K562 (cell line): ENCODE results near the gene PRPF6. TPM values are rescaled to one million over a fixed set of nuclear protein-coding genes. Genes with fewer than 3 reads are reported as not detected.

ENCODE experiments used
- ATAC-seq: fragments of 200-7000 bp; cut with Tn5 transposase; 3 replicates; pipeline ENCODE4 v1.9.1; 2020; ENCODE audit warnings: moderate library complexity
- BruUV-seq: library from RNA; stranded (reverse); fragments of 400-500 nt; replicated peaks from 2 replicates; lab custom pipeline; 2021; lab: Mats Ljungman, UMichigan
- CTCF ChIA-PET: fragments of 300-600 bp; formaldehyde crosslinking; extraction: SDS; loops from one replicate; lab custom pipeline; 2021; ENCODE audit warnings: low intra/inter-chr PET ratio; lab: Yijun Ruan, JAX
- POLR2A ChIA-PET: fragments of 300-600, 350-650 bp; sonication (Branson Sonifier 250); formaldehyde crosslinking; extraction: SDS; loops from one replicate; lab custom pipeline; 2021; ENCODE audit warnings: antibody characterized with exemption, inconsistent platforms; lab: Yijun Ruan, JAX
- DNase-seq, 4 experiments: peaks; one replicate each; pipeline versions ENCODE4 v3.0.0 to v3.0.0-alpha.2; 2011 to 2018; ENCODE audit warnings: low spot score in 3 of 4, mixed read lengths in 3 of 4; ENCODE audit errors: extremely low read depth in 1 of 4
- FAIRE-seq: peaks from 2 replicates; lab custom pipeline; 2011; peaks lifted over from hg19 to GRCh38; lab: Jason Lieb, UNC
- H2AFZ ChIP-seq: 2 replicates; pipeline ENCODE4 v1.6.0; 2011; ENCODE audit warnings: low read depth, low read length, control low read depth, inconsistent platforms
- H3K27ac ChIP-seq: fragments of 200-600 bp; 3 replicates; pipeline ENCODE4 v1.8.0; 2011; ENCODE audit warnings: low read depth, mild to moderate bottlenecking, control low read depth, inconsistent platforms, low read length, moderate library complexity, mixed read lengths; ENCODE audit errors: extremely low read depth
- H3K27me3 ChIP-seq, 2 experiments: fragments of 300-600 bp in 1 of 2; 2 replicates in 1 of 2; 3 replicates in 1 of 2; pipeline versions ENCODE4 v1.6.0 to v1.8.0; 2011; ENCODE audit warnings: inconsistent platforms in 2 of 2, low read length in 2 of 2, mild to moderate bottlenecking in 1 of 2, mixed read lengths in 1 of 2, moderate library complexity in 1 of 2; ENCODE audit not compliant: control insufficient read depth in 2 of 2, insufficient read depth in 2 of 2
- H3K36me3 ChIP-seq: fragments of 300-600 bp; 3 replicates; pipeline ENCODE4 v1.8.0; 2011; ENCODE audit warnings: mild to moderate bottlenecking, low read length, inconsistent platforms; ENCODE audit not compliant: control insufficient read depth, insufficient read depth
- H3K4me1 ChIP-seq, 2 experiments: fragments of 200-600 bp in 1 of 2; replicated peaks in 1 of 2; 2 replicates in 1 of 2; 3 replicates in 1 of 2; pipeline versions ENCODE4 v1.5.1 to v1.8.0; 2011; ENCODE audit warnings: inconsistent platforms in 2 of 2, low read length in 2 of 2, mild to moderate bottlenecking in 1 of 2, mixed read lengths in 1 of 2, moderate library complexity in 1 of 2; ENCODE audit not compliant: control insufficient read depth in 2 of 2, insufficient read depth in 2 of 2
- H3K4me2 ChIP-seq: 2 replicates; pipeline ENCODE4 v1.6.1; 2011; ENCODE audit warnings: low read length, control low read depth, inconsistent platforms, mixed read lengths; ENCODE audit not compliant: insufficient read depth
- H3K4me3 ChIP-seq: fragments of 200-600 bp; sonication (generic), shearing (Covaris generic); 2 replicates; pipeline ENCODE4 v1.5.1; 2016; ENCODE audit warnings: control low read depth, inconsistent platforms
- H3K79me2 ChIP-seq: fragments of 200-600 bp; 3 replicates; pipeline ENCODE4 v1.8.0; 2011; ENCODE audit warnings: low read length, inconsistent platforms; ENCODE audit not compliant: control insufficient read depth, insufficient read depth
- H3K9ac ChIP-seq, 2 experiments: 2 replicates each; pipeline versions ENCODE4 v1.6.0 to v1.6.1; 2011; ENCODE audit warnings: low read depth in 2 of 2, low read length in 2 of 2, control low read depth in 1 of 2, inconsistent platforms in 1 of 2, mild to moderate bottlenecking in 1 of 2, mixed read lengths in 1 of 2; ENCODE audit not compliant: insufficient read depth in 1 of 2
- H3K9me1 ChIP-seq: one replicate; pipeline ENCODE4 v1.6.0; 2011; ENCODE audit warnings: inconsistent platforms, mild to moderate bottlenecking, low read length, moderate library complexity; ENCODE audit not compliant: control insufficient read depth, insufficient read depth
- H3K9me3 ChIP-seq: replicated peaks from 2 replicates; pipeline ENCODE4 v1.5.1; 2011; ENCODE audit warnings: low read depth, low read length, inconsistent platforms; ENCODE audit not compliant: control insufficient read depth, insufficient read depth
- H4K20me1 ChIP-seq: replicated peaks from 2 replicates; pipeline ENCODE4 v1.6.1; 2011; ENCODE audit warnings: low read length, inconsistent platforms, mixed read lengths; ENCODE audit not compliant: control insufficient read depth, insufficient read depth
- CBX3 ChIP-seq, 2 experiments: IDR thresholded peaks; 1 replicate in 1 of 2; 2 replicates in 1 of 2; pipeline ENCODE4 v1.6.1; 2012; ENCODE audit warnings: inconsistent platforms in 2 of 2, low read length in 2 of 2, borderline replicate concordance in 1 of 2, control low read depth in 1 of 2
- CBX5 ChIP-seq: IDR thresholded peaks from 2 replicates; pipeline ENCODE4 v1.6.1; 2014; ENCODE audit warnings: low read depth, borderline replicate concordance
- MIER1 ChIP-seq: fragments of 450-650 bp; IDR thresholded peaks from 2 replicates; pipeline ENCODE4 v1.6.1; 2016; ENCODE audit warnings: antibody characterized with exemption, mild to moderate bottlenecking, low read depth
- NONO ChIP-seq, 2 experiments: fragments of 200-400 bp in 1 of 2; fragments of 450-650 bp in 1 of 2; formaldehyde crosslinking in 1 of 2; IDR thresholded peaks; 2 replicates each; pipeline ENCODE4 v1.6.1; 2017; ENCODE audit warnings: low read depth in 2 of 2, mild to moderate bottlenecking in 2 of 2, moderate library complexity in 2 of 2, low read length in 1 of 2
- NRF1 ChIP-seq, 2 experiments: fragments of 450-650 bp; IDR thresholded peaks in 1 of 2; conservative IDR thresholded peaks in 1 of 2; 2 replicates each; pipeline ENCODE4 v1.6.1; 2014; ENCODE audit warnings: mild to moderate bottlenecking in 2 of 2
- SAP30 ChIP-seq: fragments of 200-600 bp; sonication (generic); IDR thresholded peaks from 2 replicates; pipeline ENCODE4 v1.6.1; 2012; ENCODE audit warnings: borderline replicate concordance, low read depth, mild to moderate bottlenecking, moderate library complexity, low read length, control low read depth, inconsistent platforms; ENCODE audit not compliant: insufficient read depth, poor library complexity, severe bottlenecking
- STAG1 ChIP-seq: sonication (generic); formaldehyde crosslinking; IDR thresholded peaks from 2 replicates; pipeline ENCODE4 v1.5.0; 2020; ENCODE audit warnings: missing genetic modification reagents, borderline replicate concordance
- TAF7 ChIP-seq: fragments of 450-650 bp; IDR thresholded peaks from 2 replicates; pipeline ENCODE4 v1.6.1; 2016; ENCODE audit warnings: missing genetic modification characterization, missing compliant biosample characterization
- YY1 ChIP-seq, 3 experiments: IDR thresholded peaks; 2 replicates each; pipeline ENCODE4 v1.6.1; 2011; ENCODE audit warnings: low read length in 2 of 3, mild to moderate bottlenecking in 2 of 3, moderate library complexity in 2 of 3, borderline replicate concordance in 1 of 3, control low read depth in 1 of 3, low read depth in 1 of 3; ENCODE audit not compliant: insufficient read depth in 3 of 3, insufficient replicate concordance in 2 of 3, control insufficient read depth in 1 of 3, insufficient read length in 1 of 3; ENCODE audit errors: extremely low read depth in 1 of 3
- ZEB2 ChIP-seq: fragments of 450-650 bp; IDR thresholded peaks from 2 replicates; pipeline ENCODE4 v1.6.1; 2016
- ZNF586 ChIP-seq: fragments of 450-650 bp; formaldehyde crosslinking; conservative IDR thresholded peaks from 2 replicates; pipeline ENCODE4 v1.4.0; 2020; ENCODE audit warnings: mild to moderate bottlenecking, moderate library complexity
- WGBS: fragments of 100-300 bp; shearing (Covaris generic); methylation state at CpG from one replicate; pipeline ENCODE4 v1.1.6; 2016; ENCODE audit warnings: low coverage, mixed read lengths; ENCODE audit not compliant: insufficient coverage; ENCODE audit errors: missing lambda C conversion rate; 5-methylcytosine and 5-hydroxymethylcytosine counted together
- in situ Hi-C: fragments of 300-500 bp; cut with MboI; formaldehyde crosslinking; loops from 4 replicates; pipeline ENCODE4 v1.15.0; 2018; ENCODE audit warnings: inconsistent platforms, mixed read lengths
- intact Hi-C: fragments of 100-400 bp; cut with micrococcal nuclease; formaldehyde crosslinking; loops from 2 replicates; pipeline ENCODE4 v1.14.2; 2022
- polyA plus RNA-seq, 8 experiments: library from polyadenylated mRNA; depleted of rRNA in 4 of 8; stranded (reverse) in 5 of 8; unstranded in 3 of 8; fragments of >200 nt; fragmentation: Nextera tagmentation in 2 of 8; fragmentation: Illumina TruSeq in 1 of 8; extraction: Ambion mirVana in 2 of 8; extraction: Trizol in 1 of 8; gene quantifications; 2 replicates each; pipeline versions ENCODE4 v1.2.1 to v1.2.3, GENCODE V29; 2011 to 2014; ENCODE audit warnings: inconsistent platforms in 1 of 8, missing spikeins in 1 of 8
- total RNA-seq, 7 experiments: library from RNA; depleted of rRNA in 6 of 7; stranded (reverse); fragments of >200 nt in 6 of 7; fragmentation: Illumina TruSeq in 2 of 7; extraction: Trizol in 2 of 7; gene quantifications; 2 replicates each; pipeline versions ENCODE4 v1.2.1 to v1.2.3, GENCODE V29; 2011 to 2021; ENCODE audit warnings: low replicate concordance in 1 of 7
- TF ChIP-seq, protein P1 (sequence below), 2 experiments: IDR thresholded peaks; 2 replicates each; pipeline ENCODE4 v1.6.1; 2012; ENCODE audit warnings: improper control_type of control experiment in 2 of 2, low read depth in 2 of 2, low read length in 2 of 2, borderline replicate concordance in 1 of 2
- TF ChIP-seq, protein P2 (sequence below): fragments of 450-650 bp; IDR thresholded peaks from 2 replicates; pipeline ENCODE4 v1.6.1; 2017; ENCODE audit warnings: antibody characterized with exemption, mild to moderate bottlenecking

Gene PRPF6
- total and polyA plus RNA-seq, 9 of the 15 experiments (the other 6 are each of a cell fraction or from before 2014, with no cell fraction given) = 4.2 to 83.2 (median 59.9) TPM

DNA sequence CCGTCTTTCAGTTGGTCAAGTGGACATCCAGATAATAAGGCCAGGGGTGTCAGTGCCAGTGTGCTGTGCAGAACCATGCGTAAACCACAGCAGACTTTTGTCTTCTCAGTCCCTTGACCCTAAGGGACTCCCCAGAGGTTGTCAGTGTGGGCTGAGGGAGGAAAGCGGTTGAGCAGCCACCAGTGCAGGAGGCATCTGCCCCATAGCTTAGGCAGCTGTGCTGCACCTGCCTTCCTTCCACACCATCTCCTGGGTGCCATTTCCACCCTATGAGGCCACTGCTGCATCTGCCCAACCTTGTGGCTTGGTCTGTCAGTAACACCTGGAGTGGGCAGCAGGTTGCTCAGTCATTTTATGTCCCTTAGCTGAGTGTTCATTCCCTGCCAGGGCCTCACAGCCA is 26.0 kb downstream of the PRPF6 start:
- in situ Hi-C loops = no loop called here
- POLR2A ChIA-PET = interaction anchor here (1.3 kb wide), 1 partner anchor 18 kb away, joined by 7 read pairs; no protein-coding TSS in a partner anchor
- TF ChIP-seq MIER1 (no peak), CBX5 (no peak), ZEB2 (no peak), TAF7 (no peak), CBX3 (IDR thresholded peaks at IDR 0.05; ENCODE audit: borderline replicate concordance in 1 of 2, low read length in 2 of 2) (no peak), NONO (IDR thresholded peaks at IDR 0.05; ENCODE audit: low read depth in 2 of 2, low read length in 1 of 2) (no peak), ZNF586 (no peak), NRF1 (conservative IDR thresholded peaks at IDR 0.05 in 1 of 2, IDR thresholded peaks at IDR 0.05 in 1 of 2) (no peak), STAG1 (CRISPR knock-in tag) (no peak), SAP30 (no peak), YY1 (IDR thresholded peaks at IDR 0.05; ENCODE audit: borderline replicate concordance in 1 of 3, control insufficient read depth in 1 of 3, extremely low read depth in 1 of 3, insufficient read depth in 3 of 3, insufficient read length in 1 of 3, insufficient replicate concordance in 2 of 3, low read depth in 1 of 3, low read length in 2 of 3) (no peak)
- TF ChIP-seq, protein P1, sequence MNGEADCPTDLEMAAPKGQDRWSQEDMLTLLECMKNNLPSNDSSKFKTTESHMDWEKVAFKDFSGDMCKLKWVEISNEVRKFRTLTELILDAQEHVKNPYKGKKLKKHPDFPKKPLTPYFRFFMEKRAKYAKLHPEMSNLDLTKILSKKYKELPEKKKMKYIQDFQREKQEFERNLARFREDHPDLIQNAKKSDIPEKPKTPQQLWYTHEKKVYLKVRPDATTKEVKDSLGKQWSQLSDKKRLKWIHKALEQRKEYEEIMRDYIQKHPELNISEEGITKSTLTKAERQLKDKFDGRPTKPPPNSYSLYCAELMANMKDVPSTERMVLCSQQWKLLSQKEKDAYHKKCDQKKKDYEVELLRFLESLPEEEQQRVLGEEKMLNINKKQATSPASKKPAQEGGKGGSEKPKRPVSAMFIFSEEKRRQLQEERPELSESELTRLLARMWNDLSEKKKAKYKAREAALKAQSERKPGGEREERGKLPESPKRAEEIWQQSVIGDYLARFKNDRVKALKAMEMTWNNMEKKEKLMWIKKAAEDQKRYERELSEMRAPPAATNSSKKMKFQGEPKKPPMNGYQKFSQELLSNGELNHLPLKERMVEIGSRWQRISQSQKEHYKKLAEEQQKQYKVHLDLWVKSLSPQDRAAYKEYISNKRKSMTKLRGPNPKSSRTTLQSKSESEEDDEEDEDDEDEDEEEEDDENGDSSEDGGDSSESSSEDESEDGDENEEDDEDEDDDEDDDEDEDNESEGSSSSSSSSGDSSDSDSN (IDR thresholded peaks at IDR 0.05; ENCODE audit: borderline replicate concordance in 1 of 2, low read depth in 2 of 2, low read length in 2 of 2) = no peak
- TF ChIP-seq, protein P2, sequence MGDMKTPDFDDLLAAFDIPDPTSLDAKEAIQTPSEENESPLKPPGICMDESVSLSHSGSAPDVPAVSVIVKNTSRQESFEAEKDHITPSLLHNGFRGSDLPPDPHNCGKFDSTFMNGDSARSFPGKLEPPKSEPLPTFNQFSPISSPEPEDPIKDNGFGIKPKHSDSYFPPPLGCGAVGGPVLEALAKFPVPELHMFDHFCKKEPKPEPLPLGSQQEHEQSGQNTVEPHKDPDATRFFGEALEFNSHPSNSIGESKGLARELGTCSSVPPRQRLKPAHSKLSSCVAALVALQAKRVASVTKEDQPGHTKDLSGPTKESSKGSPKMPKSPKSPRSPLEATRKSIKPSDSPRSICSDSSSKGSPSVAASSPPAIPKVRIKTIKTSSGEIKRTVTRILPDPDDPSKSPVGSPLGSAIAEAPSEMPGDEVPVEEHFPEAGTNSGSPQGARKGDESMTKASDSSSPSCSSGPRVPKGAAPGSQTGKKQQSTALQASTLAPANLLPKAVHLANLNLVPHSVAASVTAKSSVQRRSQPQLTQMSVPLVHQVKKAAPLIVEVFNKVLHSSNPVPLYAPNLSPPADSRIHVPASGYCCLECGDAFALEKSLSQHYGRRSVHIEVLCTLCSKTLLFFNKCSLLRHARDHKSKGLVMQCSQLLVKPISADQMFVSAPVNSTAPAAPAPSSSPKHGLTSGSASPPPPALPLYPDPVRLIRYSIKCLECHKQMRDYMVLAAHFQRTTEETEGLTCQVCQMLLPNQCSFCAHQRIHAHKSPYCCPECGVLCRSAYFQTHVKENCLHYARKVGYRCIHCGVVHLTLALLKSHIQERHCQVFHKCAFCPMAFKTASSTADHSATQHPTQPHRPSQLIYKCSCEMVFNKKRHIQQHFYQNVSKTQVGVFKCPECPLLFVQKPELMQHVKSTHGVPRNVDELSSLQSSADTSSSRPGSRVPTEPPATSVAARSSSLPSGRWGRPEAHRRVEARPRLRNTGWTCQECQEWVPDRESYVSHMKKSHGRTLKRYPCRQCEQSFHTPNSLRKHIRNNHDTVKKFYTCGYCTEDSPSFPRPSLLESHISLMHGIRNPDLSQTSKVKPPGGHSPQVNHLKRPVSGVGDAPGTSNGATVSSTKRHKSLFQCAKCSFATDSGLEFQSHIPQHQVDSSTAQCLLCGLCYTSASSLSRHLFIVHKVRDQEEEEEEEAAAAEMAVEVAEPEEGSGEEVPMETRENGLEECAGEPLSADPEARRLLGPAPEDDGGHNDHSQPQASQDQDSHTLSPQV = no peak

More for the DNA sequence above, 26.0 kb downstream of the PRPF6 start:
- BruUV-seq = no TSS peak
- no peak overlapping the region for H2AFZ ChIP-seq
- DNase-seq = no peak
- peaks cover 3% of the 10 kb centered on the region; the same call in 1 of the 3 replicates for H3K79me2 ChIP-seq
- WGBS = 93% methylated on average over 3 of the region's 3 CpGs
- H3K27me3 ChIP-seq = no peaks in the 10 kb centered on the region
- H3K9me3 ChIP-seq = peaks cover 6% of the 10 kb centered on the region
- H3K4me2 ChIP-seq = no peak overlapping the region
- no peaks in the 10 kb centered on the region for H3K4me1 ChIP-seq
- no peak overlapping the region for H3K9ac ChIP-seq
- intact Hi-C loops = no loop called here
- H3K36me3 ChIP-seq = peaks cover 79% of the 10 kb centered on the region
- no peak for ATAC-seq
- H3K9me1 ChIP-seq = no peaks in the 10 kb centered on the region
- H3K27ac ChIP-seq = no peak overlapping the region
- no peak overlapping the region for H3K4me3 ChIP-seq
- no peak for FAIRE-seq
- CTCF ChIA-PET = no interaction called here
- no peaks in the 10 kb centered on the region for H4K20me1 ChIP-seq
